Thyroid gland (tissue), 4 donors: ENCODE results near the gene FAM124A. TPM values are rescaled to one million over a fixed set of nuclear protein-coding genes. Genes with fewer than 3 reads are reported as not detected.
"Not testable (repeated sequence)": the region's sequence is repeated elsewhere in the genome, so short reads cannot be mapped to it uniquely, and the experiment has no call there.

ENCODE experiments used
- DNase-seq, 2 donors: peaks; one replicate each; pipeline ENCODE4 v3.0.0-alpha.2; 2019
- H3K27ac ChIP-seq, 3 donors: fragments of 200-600 bp; sonication (generic); 1 replicate in 2 of 3; 2 replicates in 1 of 3; pipeline ENCODE4 v1.5.1; 2016 to 2019; ENCODE audit warnings: mild to moderate bottlenecking in 1 of 3, moderate library complexity in 1 of 3
- H3K27me3 ChIP-seq: fragments of 200-600 bp; sonication (generic); one replicate; pipeline ENCODE4 v1.5.1; 2019
- H3K36me3 ChIP-seq, 2 donors: fragments of 200-600 bp; sonication (generic); one replicate each; pipeline ENCODE4 v1.5.1; 2016 to 2019
- H3K4me1 ChIP-seq, 2 donors: fragments of 200-600 bp; sonication (generic); one replicate each; pipeline ENCODE4 v1.5.1; 2017 to 2019
- H3K4me3 ChIP-seq, 3 donors: fragments of 200-600 bp; sonication (generic); replicated peaks in 1 of 3; 1 replicate in 2 of 3; 2 replicates in 1 of 3; pipeline ENCODE4 v1.5.1; 2016; ENCODE audit warnings: mild to moderate bottlenecking in 1 of 3
- H3K9me3 ChIP-seq: fragments of 200-600 bp; sonication (generic); one replicate; pipeline ENCODE4 v1.5.1; 2017
- CTCF ChIP-seq, 6 experiments: fragments of 200-600 bp in 3 of 6; fragments of 450-650 bp in 3 of 6; sonication (generic) in 3 of 6; IDR thresholded peaks; one replicate each; pipeline ENCODE4 v1.5.1; 2016 to 2019; ENCODE audit warnings: antibody characterized with exemption in 6 of 6, mild to moderate bottlenecking in 2 of 6, inconsistent platforms in 1 of 6, moderate library complexity in 1 of 6
- POLR2A ChIP-seq, 2 donors: fragments of 450-650 bp; IDR thresholded peaks; one replicate each; pipeline ENCODE4 v1.6.1; 2017; ENCODE audit warnings: antibody characterized with exemption in 2 of 2, mild to moderate bottlenecking in 2 of 2, moderate library complexity in 1 of 2
- WGBS, 2 donors: methylation state at CpG; one replicate each; pipeline ENCODE4 v1.1.5; 2017; 5-methylcytosine and 5-hydroxymethylcytosine counted together
- intact Hi-C: fragments of 100-400 bp; cut with DNase I; formaldehyde crosslinking; loops from one replicate; pipeline ENCODE4 v1.15.1; 2023
- total RNA-seq, 4 donors: library from RNA; depleted of rRNA; stranded (reverse); fragments of >200 nt; gene quantifications; one replicate each; pipeline ENCODE4 v1.2.3, GENCODE V29; 2016

FAM124A gene
- total RNA-seq, 4 donors from 2014 or later, result 9.1 to 11.4 (median 9.4) TPM

GRCh38 chr13:51284339-51284738 is 62.1 kb downstream of the FAM124A start:
- intact Hi-C loops, result no loop called here
- TF ChIP-seq CTCF (IDR thresholded peaks at IDR 0.05) (no peak), POLR2A (IDR thresholded peaks at IDR 0.05) (no peak)

GRCh38 chr13:51286135-51287002 is 64.2 kb downstream of the FAM124A start:
- 41 to 42% methylated on average over 13 of the region's 13 CpGs for WGBS, 2 donors
- no peak for TF ChIP-seq POLR2A (IDR thresholded peaks at IDR 0.05)
- peak; percentile 54 to 93 (median 88) for TF ChIP-seq CTCF (IDR thresholded peaks at IDR 0.05)
- H3K9me3 ChIP-seq, result no peaks in the 10 kb centered on the region
- H3K4me3 ChIP-seq, result no peak overlapping the region
- no peaks in the 10 kb centered on the region for H3K27me3 ChIP-seq
- no peaks in the 10 kb centered on the region for H3K4me1 ChIP-seq
- H3K27ac ChIP-seq, result no peak overlapping the region
- intact Hi-C loops, result loop anchor here (5.0 kb wide), 3 partner anchors 64 to 154 kb away; partner anchors contain the start of gene FAM124A
- peak; percentile 84 to 88 for DNase-seq
- H3K36me3 ChIP-seq, result no peaks in the 10 kb centered on the region

More at GRCh38 chr13:51284339-51284738, 62.1 kb downstream of the FAM124A start:
- H3K9me3 ChIP-seq, result no peaks in the 10 kb centered on the region
- H3K4me1 ChIP-seq, result no peaks in the 10 kb centered on the region
- WGBS, 2 donors, result 67 to 84% methylated on average over 3 of the region's 3 CpGs
- no peaks in the 10 kb centered on the region for H3K27me3 ChIP-seq
- H3K36me3 ChIP-seq, result peaks cover 0 to 7% of the 10 kb centered on the region in 2 donors
- no peak overlapping the region for H3K27ac ChIP-seq
- no peak overlapping the region for H3K4me3 ChIP-seq
- DNase-seq, result peak in 1 of 2 donors; percentile 9

GRCh38 chr13:51287758-51288157 is 65.6 kb downstream of the FAM124A start:
- intact Hi-C loops, result loop anchor here (5.0 kb wide), 3 partner anchors 65 to 155 kb away; partner anchors contain the start of gene FAM124A
- Histone ChIP-seq H3K27me3 (no peaks in the 10 kb centered on the region), H3K36me3 (no peaks in the 10 kb centered on the region), H3K27ac (no peak overlapping the region), H3K4me1 (no peaks in the 10 kb centered on the region), H3K4me3 (no peak overlapping the region), H3K9me3 (no peaks in the 10 kb centered on the region)
- no peak for DNase-seq
- WGBS, 2 donors, result 88 to 97% methylated on average over 4 of the region's 4 CpGs
- no peak for TF ChIP-seq CTCF (IDR thresholded peaks at IDR 0.05)
- no peak for TF ChIP-seq POLR2A (IDR thresholded peaks at IDR 0.05)

GRCh38 chr13:51288254-51288653 is 66.1 kb downstream of the FAM124A start:
- intact Hi-C loops, result loop anchor here (5.0 kb wide), 3 partner anchors 66 to 156 kb away; partner anchors contain the start of gene FAM124A
- not testable (repeated sequence) for H3K36me3 ChIP-seq
- WGBS, 2 donors, result 80 to 81% methylated on average over 1 of the region's 1 CpG

GRCh38 chr13:51291341-51291740 is 69.1 kb downstream of the FAM124A start:
- WGBS, 2 donors, result 84 to 87% methylated on average over 5 of the region's 5 CpGs
- no peak for TF ChIP-seq CTCF (IDR thresholded peaks at IDR 0.05)
- no peak for TF ChIP-seq POLR2A (IDR thresholded peaks at IDR 0.05)
- Histone ChIP-seq H3K27ac (no peak overlapping the region), H3K9me3 (no peaks in the 10 kb centered on the region), H3K4me1 (no peaks in the 10 kb centered on the region), H3K4me3 (no peak overlapping the region), H3K36me3 (no peaks in the 10 kb centered on the region), H3K27me3 (no peaks in the 10 kb centered on the region)
- DNase-seq, result no peak
- intact Hi-C loops, result no loop called here

More at GRCh38 chr13:51288254-51288653, 66.1 kb downstream of the FAM124A start:
- not testable (repeated sequence) for H3K27me3 ChIP-seq, DNase-seq, H3K27ac ChIP-seq, H3K9me3 ChIP-seq, H3K4me3 ChIP-seq, H3K4me1 ChIP-seq
